Ovary (tissue), 3 donors: ENCODE results near the gene DOHH.

Experiments
- CTCF ChIP-seq, 3 donors: fragments of 450-650 bp in 2 of 3; fragments of 200-600 bp in 1 of 3; IDR thresholded peaks; one replicate each; pipeline versions ENCODE4 v1.5.1 to v1.8.0; 2016 to 2022; ENCODE audit warnings: antibody characterized with exemption in 3 of 3, mild to moderate bottlenecking in 1 of 3
- EP300 ChIP-seq: sonication (generic); formaldehyde crosslinking; IDR thresholded peaks from one replicate; pipeline ENCODE4 v1.6.1; 2017; ENCODE audit warnings: antibody characterized with exemption
- POLR2A ChIP-seq: fragments of 450-650 bp; IDR thresholded peaks from one replicate; pipeline ENCODE4 v1.6.1; 2017; ENCODE audit warnings: antibody characterized with exemption, mild to moderate bottlenecking, moderate library complexity
- donor health status: DM: no; HTN: no; CAD: no.

GRCh38 chr19:3474010-3474409 lies 26.5 kb downstream of the DOHH start:
- TF ChIP-seq CTCF (IDR thresholded peaks at IDR 0.05) (no peak), EP300 (no peak), POLR2A (no peak)
